H1 (cell line): ENCODE data around the gene DNAAF8. TPM values are rescaled to one million over a fixed set of nuclear protein-coding genes. Genes with fewer than 3 reads are reported as not detected.

ENCODE experiments used
- CTCF ChIA-PET: fragments of 300-600 bp; sonication (Branson Sonifier 250); formaldehyde crosslinking; loops from one replicate; lab custom pipeline; 2021; ENCODE audit not compliant: partially characterized antibody; lab: Charles Lee
- POLR2A ChIA-PET: fragments of 300-600 bp; sonication (Branson Sonifier 250); formaldehyde crosslinking; loops from one replicate; lab custom pipeline; 2021; ENCODE audit warnings: inconsistent platforms; ENCODE audit not compliant: partially characterized antibody; lab: Charles Lee
- DNase-seq, 2 experiments: peaks; one replicate each; pipeline versions ENCODE4 v3.0.0 to v3.0.0-alpha.2; 2010 to 2022; ENCODE audit warnings: low spot score in 2 of 2, low read depth in 1 of 2, mixed read lengths in 1 of 2
- FAIRE-seq: peaks from 2 replicates; lab custom pipeline; 2011; peaks lifted over from hg19 to GRCh38; lab: Jason Lieb, UNC
- H2AFZ ChIP-seq: 2 replicates; pipeline ENCODE4 v1.8.1; 2012; ENCODE audit warnings: low read length, inconsistent platforms
- H2AK5ac ChIP-seq: 2 replicates; pipeline ENCODE4 v1.6.1; 2013; ENCODE audit warnings: low read depth, low read length
- H2BK120ac ChIP-seq: replicated peaks from 2 replicates; pipeline ENCODE3; 2013; ENCODE audit warnings: low read depth, low read length, inconsistent platforms
- H2BK12ac ChIP-seq: 2 replicates; pipeline ENCODE4 v1.6.1; 2013; ENCODE audit warnings: low read depth, low read length
- H2BK15ac ChIP-seq: 2 replicates; pipeline ENCODE4 v1.6.1; 2013; ENCODE audit warnings: low read length
- H2BK20ac ChIP-seq: 2 replicates; pipeline ENCODE4 v1.6.1; 2013; ENCODE audit warnings: low read length
- H2BK5ac ChIP-seq: 2 replicates; pipeline ENCODE4 v1.6.1; 2013; ENCODE audit warnings: low read depth, low read length
- H3K14ac ChIP-seq: 2 replicates; pipeline ENCODE4 v1.6.1; 2013; ENCODE audit warnings: inconsistent platforms; ENCODE audit not compliant: insufficient read length
- H3K18ac ChIP-seq: 2 replicates; pipeline ENCODE4 v1.6.1; 2013; ENCODE audit warnings: low read length; ENCODE audit errors: extremely low read depth
- H3K23ac ChIP-seq: 2 replicates; pipeline ENCODE4 v1.6.1; 2013; ENCODE audit warnings: inconsistent platforms; ENCODE audit not compliant: insufficient read length
- H3K23me2 ChIP-seq: 2 replicates; pipeline ENCODE4 v1.6.1; 2013; ENCODE audit warnings: low read depth, low read length
- H3K27ac ChIP-seq: 2 replicates; pipeline ENCODE4 v1.6.1; 2011; ENCODE audit warnings: low read depth, low read length, inconsistent platforms
- H3K27me3 ChIP-seq, 4 experiments: replicated peaks in 1 of 4; 1 replicate in 1 of 4; 2 replicates in 3 of 4; pipeline versions ENCODE4 v1.6.1 to v1.8.1; 2011 to 2013; ENCODE audit warnings: low read length in 3 of 4, mild to moderate bottlenecking in 3 of 4, inconsistent platforms in 2 of 4, mixed read lengths in 2 of 4, moderate library complexity in 1 of 4; ENCODE audit not compliant: control insufficient read depth in 3 of 4, insufficient read depth in 3 of 4; ENCODE audit errors: extremely low read depth in 1 of 4
- H3K36me3 ChIP-seq, 4 experiments: 2 replicates each; pipeline versions ENCODE4 v1.6.1 to v1.8.1; 2011 to 2013; ENCODE audit warnings: mild to moderate bottlenecking in 4 of 4, low read length in 3 of 4, moderate library complexity in 2 of 4, control low read depth in 1 of 4, inconsistent platforms in 1 of 4; ENCODE audit not compliant: insufficient read depth in 4 of 4, control insufficient read depth in 2 of 4
- H3K4ac ChIP-seq: replicated peaks from 2 replicates; pipeline ENCODE3; 2013; ENCODE audit warnings: low read length, low read depth, mixed read lengths, inconsistent platforms; ENCODE audit not compliant: insufficient read length
- H3K4me1 ChIP-seq, 4 experiments: replicated peaks in 1 of 4; 1 replicate in 1 of 4; 2 replicates in 3 of 4; pipeline versions ENCODE4 v1.6.1 to v1.8.1; 2011 to 2013; ENCODE audit warnings: low read length in 3 of 4, inconsistent platforms in 2 of 4, mixed read lengths in 1 of 4; ENCODE audit not compliant: insufficient read depth in 4 of 4, control insufficient read depth in 3 of 4
- H3K4me2 ChIP-seq, 2 experiments: 2 replicates each; pipeline versions ENCODE4 v1.6.1 to v1.8.1; 2011 to 2013; ENCODE audit warnings: low read depth in 2 of 2, low read length in 2 of 2, control low read depth in 1 of 2, inconsistent platforms in 1 of 2, mild to moderate bottlenecking in 1 of 2; ENCODE audit not compliant: insufficient read depth in 1 of 2
- H3K4me3 ChIP-seq, 4 experiments: fragments of 200-600, 300-600 bp in 1 of 4; sonication (generic), shearing (Covaris generic), sonication (Bioruptor Twin) in 1 of 4; 2 replicates each; pipeline versions ENCODE4 v1.5.1 to v1.8.1; 2011 to 2016; ENCODE audit warnings: low read length in 4 of 4, low read depth in 3 of 4, control low read depth in 2 of 4, inconsistent platforms in 2 of 4, mild to moderate bottlenecking in 2 of 4, mixed read lengths in 1 of 4, moderate library complexity in 1 of 4; ENCODE audit not compliant: insufficient read depth in 2 of 4; ENCODE audit errors: extremely low read depth in 1 of 4
- H3K56ac ChIP-seq: replicated peaks from 2 replicates; pipeline ENCODE3; 2013; ENCODE audit warnings: low read depth, mild to moderate bottlenecking, mixed read lengths, low read length, inconsistent platforms; ENCODE audit not compliant: insufficient read length
- H3K79me1 ChIP-seq: 2 replicates; pipeline ENCODE4 v1.6.1; 2013; ENCODE audit warnings: low read depth, low read length, control low read depth
- H3K79me2 ChIP-seq, 2 experiments: 2 replicates each; pipeline versions ENCODE4 v1.6.1 to v1.8.1; 2012 to 2013; ENCODE audit warnings: low read length in 2 of 2, mild to moderate bottlenecking in 2 of 2, inconsistent platforms in 1 of 2; ENCODE audit not compliant: insufficient read depth in 2 of 2, control insufficient read depth in 1 of 2
- H3K9ac ChIP-seq, 4 experiments: replicated peaks in 1 of 4; 1 replicate in 1 of 4; 2 replicates in 3 of 4; pipeline versions ENCODE4 v1.6.1 to v1.8.1; 2011 to 2013; ENCODE audit warnings: low read depth in 3 of 4, low read length in 3 of 4, control low read depth in 2 of 4, mild to moderate bottlenecking in 2 of 4, moderate library complexity in 2 of 4, inconsistent platforms in 1 of 4; ENCODE audit errors: extremely low read depth in 1 of 4
- H3K9me3 ChIP-seq, 2 experiments: 2 replicates each; pipeline versions ENCODE4 v1.6.1 to v1.8.1; 2012 to 2013; ENCODE audit warnings: mild to moderate bottlenecking in 2 of 2, moderate library complexity in 2 of 2, control low read depth in 1 of 2, inconsistent platforms in 1 of 2, low read depth in 1 of 2, low read length in 1 of 2, mixed read lengths in 1 of 2; ENCODE audit not compliant: insufficient read depth in 2 of 2
- H4K20me1 ChIP-seq, 2 experiments: replicated peaks in 1 of 2; 2 replicates each; pipeline versions ENCODE3 to v1.8.1; 2011 to 2013; ENCODE audit warnings: inconsistent platforms in 2 of 2, low read length in 2 of 2, mild to moderate bottlenecking in 1 of 2; ENCODE audit not compliant: insufficient read depth in 2 of 2, control insufficient read depth in 1 of 2
- H4K5ac ChIP-seq: 2 replicates; pipeline ENCODE4 v1.6.1; 2013; ENCODE audit warnings: low read length, low read depth, mixed read lengths, inconsistent platforms; ENCODE audit not compliant: insufficient read length
- H4K8ac ChIP-seq: 2 replicates; pipeline ENCODE4 v1.8.0; 2013; ENCODE audit warnings: mild to moderate bottlenecking, moderate library complexity, low read length, inconsistent platforms; ENCODE audit not compliant: insufficient read depth; ENCODE audit errors: extremely low read depth
- H4K91ac ChIP-seq: replicated peaks from 2 replicates; pipeline ENCODE3; 2013; ENCODE audit warnings: low read length, mixed read lengths, inconsistent platforms; ENCODE audit not compliant: insufficient read length
- BACH1 ChIP-seq: IDR thresholded peaks from 2 replicates; pipeline ENCODE4 v1.6.1; 2012; ENCODE audit warnings: low read length, improper control_type of control experiment
- CHD2 ChIP-seq: IDR thresholded peaks from 2 replicates; pipeline ENCODE4 v1.6.1; 2012; ENCODE audit warnings: low read length, improper control_type of control experiment
- WGBS, 2 experiments: shearing (Covaris generic) in 1 of 2; methylation state at CpG; one replicate each; pipeline versions ENCODE4 v1.1.6 to v1.1.7; 2013 to 2015; ENCODE audit warnings: low lambda C conversion rate in 2 of 2, mixed read lengths in 2 of 2, inconsistent platforms in 1 of 2, low coverage in 1 of 2, missing lambda C conversion rate in 1 of 2; ENCODE audit not compliant: insufficient replicate concordance in 2 of 2, insufficient coverage in 1 of 2, insufficient read length in 1 of 2; ENCODE audit errors: extremely low coverage in 1 of 2, missing lambda C conversion rate in 1 of 2; 5-methylcytosine and 5-hydroxymethylcytosine counted together
- polyA plus RNA-seq, 7 experiments: library from polyadenylated mRNA; depleted of rRNA in 3 of 7; stranded (reverse) in 5 of 7; unstranded in 2 of 7; fragments of >200 nt in 5 of 7; fragments of 200-250 nt in 2 of 7; gene quantifications; 1 replicate in 5 of 7; 2 replicates in 1 of 7; 4 replicates in 1 of 7; pipeline versions ENCODE4 v1.2.1 to v1.2.3, GENCODE V29; 2011 to 2013; ENCODE audit warnings: missing spikeins in 2 of 7, mixed read lengths in 2 of 7
- total RNA-seq: library from RNA; stranded (reverse); fragmentation: NEBNext Ultra II Directional; extraction: Animal tissue kit (Norgen Biotek cat#: 25700); gene quantifications from 2 replicates; pipeline ENCODE4 v1.2.1, GENCODE V29; 2021

DNAAF8 gene
- total and polyA plus RNA-seq, 2 of the 8 experiments (the other 6 are each of a cell fraction or from before 2014, with no cell fraction given) = 0.39 TPM; not detected in 1

DNA sequence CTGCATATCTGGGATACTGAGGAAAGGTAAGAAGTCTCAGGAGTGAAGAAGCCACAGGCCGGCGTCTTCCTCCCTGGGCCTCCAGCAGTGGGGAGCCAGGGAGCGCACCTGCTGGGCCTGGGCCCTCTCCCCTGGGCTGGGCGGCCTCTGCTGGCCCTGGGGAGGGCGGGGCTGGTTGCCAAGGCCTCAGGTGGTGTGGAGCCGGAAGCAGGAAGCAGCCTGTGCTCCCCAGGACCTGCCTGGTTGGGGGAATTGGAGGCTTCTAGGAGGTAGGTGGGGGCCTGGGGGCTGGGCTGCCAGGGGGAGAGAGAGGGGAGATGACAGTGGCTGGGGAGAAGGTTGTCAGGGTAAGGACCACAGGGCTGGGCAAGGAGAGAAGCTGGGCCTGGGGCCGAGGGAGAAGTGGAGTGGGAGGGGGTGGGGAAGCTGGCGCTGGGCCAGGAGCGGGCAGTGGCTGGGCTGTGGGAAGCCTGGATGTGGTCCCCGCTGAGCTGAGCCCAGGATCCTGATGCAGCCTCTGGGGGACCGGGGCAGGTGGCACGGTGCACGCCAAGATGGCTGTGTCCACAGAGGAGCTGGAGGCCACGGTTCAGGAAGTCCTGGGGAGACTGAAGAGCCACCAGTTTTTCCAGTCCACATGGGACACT is 61.0 kb downstream of the DNAAF8 start, which contains the start of gene SMIM22:
TSS of gene SMIM22 (plus strand) at position 189 of the 647 bp plus-strand sequence. CDS start at position 555, 366 bp downstream.
- Histone ChIP-seq H2BK5ac (no peak within 1 kb of the TSS), H2BK15ac (no peak within 1 kb of the TSS), H2BK20ac (no peak within 1 kb of the TSS), H3K23me2 (no peaks in the 10 kb centered on the region), H3K4me1 (no peaks in the 10 kb centered on the region), H3K56ac (no peak within 1 kb of the TSS), H3K9ac (no peak within 1 kb of the TSS), H3K4me2 (no peak within 1 kb of the TSS), H2AFZ (no peak within 1 kb of the TSS), H2BK12ac (no peak within 1 kb of the TSS), H3K4me3 (no peak within 1 kb of the TSS), H3K27me3 (no peaks in the 10 kb centered on the region), H2BK120ac (no peak within 1 kb of the TSS), H3K79me2 (no peaks in the 10 kb centered on the region), H3K27ac (no peak within 1 kb of the TSS), H4K8ac (no peak within 1 kb of the TSS), H3K18ac (no peak within 1 kb of the TSS), H3K36me3 (peaks cover 0 to 2% (median 0%) of the 10 kb centered on the region in 4 experiments; a peak in 3 of 8 replicates), H3K23ac (no peak within 1 kb of the TSS), H3K4ac (no peak within 1 kb of the TSS), H2AK5ac (no peak within 1 kb of the TSS), H4K20me1 (peaks cover 0 to 4% of the 10 kb centered on the region in 2 experiments), H4K5ac (no peak within 1 kb of the TSS), H3K14ac (no peak within 1 kb of the TSS), H4K91ac (no peak within 1 kb of the TSS), H3K79me1 (no peaks in the 10 kb centered on the region), H3K9me3 (no peaks in the 10 kb centered on the region)
- DNase-seq = no peak
- WGBS, 2 experiments = 71% methylated on average over 6 of the region's 14 CpGs; no CpG with 5 or more reads in 1 of the 2 experiments
- POLR2A ChIA-PET = interaction anchor here (1.2 to 1.5 kb wide), 3 partner anchors 7 to 79 kb away, joined by 4 to 5 read pairs (median 4); partner anchors contain the start of gene ROGDI
- TF ChIP-seq CHD2 = no peak
- no peak for TF ChIP-seq BACH1
- no peak for FAIRE-seq
- CTCF ChIA-PET = no interaction called here
